HCT116 (cell line): Measurements from ENCODE around the gene RAVER1.

Source experiments
- CTCF ChIP-seq, 3 experiments: fragments of 200-600 bp in 1 of 3; sonication (generic) in 1 of 3; IDR thresholded peaks in 2 of 3; conservative IDR thresholded peaks in 1 of 3; 2 replicates each; pipeline ENCODE4 v1.5.1; 2012 to 2017; ENCODE audit warnings: low read depth in 2 of 3, low read length in 2 of 3, antibody characterized with exemption in 1 of 3, borderline replicate concordance in 1 of 3, control low read depth in 1 of 3, mild to moderate bottlenecking in 1 of 3, mixed read lengths in 1 of 3, mixed run types in 1 of 3, moderate library complexity in 1 of 3; ENCODE audit not compliant: insufficient read depth in 1 of 3
- EZH2 ChIP-seq: fragments of 200-600 bp; sonication (generic); IDR thresholded peaks from 2 replicates; pipeline ENCODE4 v1.6.1; 2017; ENCODE audit warnings: antibody characterized with exemption, mixed run types
- EZH2phosphoT487 ChIP-seq: fragments of 200-600 bp; IDR thresholded peaks from 2 replicates; pipeline ENCODE4 v1.6.1; 2018; ENCODE audit warnings: antibody characterized with exemption, borderline replicate concordance
- POLR2A ChIP-seq: IDR thresholded peaks from 2 replicates; pipeline ENCODE4 v1.7.0; 2011; ENCODE audit warnings: borderline replicate concordance; ENCODE audit not compliant: insufficient read depth, insufficient read length; ENCODE audit errors: extremely low read depth
- POLR2AphosphoS5 ChIP-seq: IDR thresholded peaks from 2 replicates; pipeline ENCODE4 v1.6.1; 2011; ENCODE audit warnings: mild to moderate bottlenecking, low read depth, low read length, moderate library complexity
- RAD21 ChIP-seq: IDR thresholded peaks from 2 replicates; pipeline ENCODE4 v1.6.1; 2012; ENCODE audit warnings: low read depth, mild to moderate bottlenecking
- REST ChIP-seq: IDR thresholded peaks from 2 replicates; pipeline ENCODE4 v1.6.1; 2012; ENCODE audit warnings: low read depth
- SIN3A ChIP-seq: IDR thresholded peaks from 2 replicates; pipeline ENCODE4 v1.6.1; 2012; ENCODE audit warnings: low read depth
- SP1 ChIP-seq: IDR thresholded peaks from 2 replicates; pipeline ENCODE4 v1.6.1; 2012; ENCODE audit warnings: low read depth
- SRF ChIP-seq: IDR thresholded peaks from 2 replicates; pipeline ENCODE4 v1.6.1; 2012; ENCODE audit warnings: low read depth
- TCF7L2 ChIP-seq: IDR thresholded peaks from 2 replicates; pipeline ENCODE4 v1.7.0; 2011; ENCODE audit warnings: borderline replicate concordance, inconsistent platforms; ENCODE audit not compliant: insufficient read depth, insufficient read length; ENCODE audit errors: extremely low read depth
- ZFX ChIP-seq: fragments of 450-650 bp; IDR thresholded peaks from 2 replicates; pipeline ENCODE4 v1.6.1; 2017
- ZNF274 ChIP-seq: fragments of 200-500 bp; sonication (Bioruptor generic); IDR thresholded peaks from 2 replicates; pipeline ENCODE4 v1.6.1; 2014; ENCODE audit warnings: mild to moderate bottlenecking, low read depth, low read length, inconsistent platforms
- TF ChIP-seq, protein P1 (sequence below): IDR thresholded peaks from 2 replicates; pipeline ENCODE4 v1.6.1; 2012

DNA sequence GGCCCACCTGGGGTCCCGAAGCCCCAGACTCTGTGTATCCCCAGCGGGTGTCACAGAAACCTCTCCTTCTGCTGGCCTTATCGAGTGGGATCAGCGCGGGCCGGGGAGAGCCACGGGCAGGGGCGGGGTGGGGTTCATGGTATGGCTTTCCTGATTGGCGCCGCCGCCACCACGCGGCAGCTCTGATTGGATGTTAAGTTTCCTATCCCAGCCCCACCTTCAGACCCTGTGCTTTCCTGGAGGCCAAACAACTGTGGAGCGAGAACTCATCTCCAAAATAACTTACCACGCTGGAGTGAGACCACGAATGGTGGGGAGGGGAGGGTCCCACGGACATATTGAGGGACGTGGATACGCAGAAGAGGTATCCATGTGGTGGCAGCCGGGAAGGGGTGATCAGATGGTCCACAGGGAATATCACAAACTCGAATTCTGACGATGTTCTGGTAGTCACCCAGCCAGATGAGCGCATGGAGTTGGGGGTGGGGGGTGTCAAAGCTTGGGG is 44.6 kb downstream of the RAVER1 start:
- TF ChIP-seq ZNF274 (no peak), EZH2 (no peak), POLR2A (no peak), SRF (no peak), CTCF (IDR thresholded peaks at IDR 0.05 in 2 of 3, conservative IDR thresholded peaks at IDR 0.05 in 1 of 3; ENCODE audit: borderline replicate concordance in 1 of 3, insufficient read depth in 1 of 3, low read depth in 2 of 3, low read length in 2 of 3) (no peak), EZH2phosphoT487 (no peak), RAD21 (no peak), TCF7L2 (no peak), POLR2AphosphoS5 (no peak), ZFX (no peak), REST (no peak), SIN3A (no peak), SP1 (no peak)
- TF ChIP-seq, protein P1, sequence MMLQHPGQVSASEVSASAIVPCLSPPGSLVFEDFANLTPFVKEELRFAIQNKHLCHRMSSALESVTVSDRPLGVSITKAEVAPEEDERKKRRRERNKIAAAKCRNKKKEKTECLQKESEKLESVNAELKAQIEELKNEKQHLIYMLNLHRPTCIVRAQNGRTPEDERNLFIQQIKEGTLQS: no peak
